ENCODE data around the gene GPR146. TPM values are rescaled to one million over a fixed set of nuclear protein-coding genes. Genes with fewer than 3 reads are reported as not detected.

GPR146 gene
- total and polyA plus RNA-seq, 2 of the 13 experiments (the other 11 are each of a cell fraction or from before 2014, with no cell fraction given), result 2.0 to 15.9 TPM

DNA sequence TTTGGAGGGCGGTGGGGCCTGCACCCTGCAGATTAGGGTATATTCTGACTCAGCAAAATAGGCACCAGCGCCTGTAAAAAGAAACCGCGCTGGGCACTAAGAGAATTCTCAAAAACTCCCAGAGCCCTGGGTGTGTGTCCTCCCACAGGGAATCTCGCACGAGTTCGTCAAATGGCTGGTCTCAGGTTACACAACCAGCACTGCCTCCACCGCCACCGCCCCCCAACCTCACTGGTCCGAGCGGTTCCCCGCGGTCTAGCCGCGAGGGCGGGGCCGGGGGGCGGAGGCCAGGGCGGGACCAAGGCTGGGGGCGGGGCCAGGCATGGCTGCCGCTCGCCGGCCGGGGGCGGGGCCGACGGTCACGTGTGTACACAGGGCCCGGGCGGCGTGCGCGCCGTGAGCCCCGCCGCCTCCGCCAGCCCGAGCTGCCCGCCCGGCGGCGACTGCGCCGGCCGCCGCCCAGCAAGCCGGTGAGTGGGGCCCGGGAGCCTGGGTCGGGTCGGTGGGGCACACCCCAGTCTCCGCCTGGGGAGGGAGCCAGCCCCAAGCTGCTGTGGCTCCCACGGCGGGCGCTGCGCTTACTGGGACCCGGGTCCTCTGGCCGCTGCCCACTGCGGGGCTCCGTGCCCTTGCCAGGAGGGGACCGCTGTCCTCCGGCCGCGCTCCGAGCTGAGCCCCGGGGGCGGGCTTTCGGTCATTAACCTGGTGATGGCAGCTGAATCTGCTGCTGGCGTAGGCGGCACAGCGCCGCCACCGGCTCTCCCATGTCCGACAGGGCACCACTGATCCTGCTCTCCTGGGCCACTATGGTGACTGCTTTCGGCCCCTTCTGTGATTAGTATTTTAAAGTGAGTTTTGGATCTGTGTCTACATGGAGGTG, at the start of gene GPR146 (continued):
- TF ChIP-seq, protein P1, sequence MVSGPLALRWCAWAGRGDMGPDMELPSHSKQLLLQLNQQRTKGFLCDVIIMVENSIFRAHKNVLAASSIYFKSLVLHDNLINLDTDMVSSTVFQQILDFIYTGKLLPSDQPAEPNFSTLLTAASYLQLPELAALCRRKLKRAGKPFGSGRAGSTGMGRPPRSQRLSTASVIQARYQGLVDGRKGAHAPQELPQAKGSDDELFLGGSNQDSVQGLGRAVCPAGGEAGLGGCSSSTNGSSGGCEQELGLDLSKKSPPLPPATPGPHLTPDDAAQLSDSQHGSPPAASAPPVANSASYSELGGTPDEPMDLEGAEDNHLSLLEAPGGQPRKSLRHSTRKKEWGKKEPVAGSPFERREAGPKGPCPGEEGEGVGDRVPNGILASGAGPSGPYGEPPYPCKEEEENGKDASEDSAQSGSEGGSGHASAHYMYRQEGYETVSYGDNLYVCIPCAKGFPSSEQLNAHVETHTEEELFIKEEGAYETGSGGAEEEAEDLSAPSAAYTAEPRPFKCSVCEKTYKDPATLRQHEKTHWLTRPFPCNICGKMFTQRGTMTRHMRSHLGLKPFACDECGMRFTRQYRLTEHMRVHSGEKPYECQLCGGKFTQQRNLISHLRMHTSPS (CRISPR knock-in tag; IDR thresholded peaks at IDR 0.05; ENCODE audit: low read depth), result no peak
- TF ChIP-seq ERF (CRISPR knock-in tag; IDR thresholded peaks at IDR 0.05) (no peak; the same call in 1 of the 2 replicates), HNRNPK (IDR thresholded peaks at IDR 0.05; ENCODE audit: low read depth, low read length, poor library complexity, severe bottlenecking) (no peak), KMT2B (CRISPR knock-in tag; IDR thresholded peaks at IDR 0.05) (no peak), KAT8 (CRISPR knock-in tag; IDR thresholded peaks at IDR 0.05) (peak; percentile 71; the same call in 1 of the 2 replicates), REXO4 (CRISPR knock-in tag; IDR thresholded peaks at IDR 0.05; ENCODE audit: borderline replicate concordance) (no peak), HNF4G (IDR thresholded peaks at IDR 0.05; ENCODE audit: borderline replicate concordance, low read depth, low read length) (no peak), HNF4G (CRISPR knock-in tag; IDR thresholded peaks at IDR 0.05; ENCODE audit: borderline replicate concordance, low read depth) (no peak), SOX13 (IDR thresholded peaks at IDR 0.05) (no peak), SOX13 (CRISPR knock-in tag; conservative IDR thresholded peaks at IDR 0.05 in 1 of 2, IDR thresholded peaks at IDR 0.05 in 1 of 2) (no peak; a peak in 1 of 4 replicates), ZNF883 (CRISPR knock-in tag; IDR thresholded peaks at IDR 0.05; ENCODE audit: not compliant biosample characterization) (no peak), ZFP37 (CRISPR knock-in tag; IDR thresholded peaks at IDR 0.05; ENCODE audit: borderline replicate concordance) (no peak), MIER2 (CRISPR knock-in tag; IDR thresholded peaks at IDR 0.05) (no peak), ZNF556 (CRISPR knock-in tag; IDR thresholded peaks at IDR 0.05; ENCODE audit: borderline replicate concordance) (no peak; the same call in 1 of the 2 replicates), JUND (CRISPR knock-in tag; IDR thresholded peaks at IDR 0.05) (no peak)
- TF ChIP-seq, protein P2, sequence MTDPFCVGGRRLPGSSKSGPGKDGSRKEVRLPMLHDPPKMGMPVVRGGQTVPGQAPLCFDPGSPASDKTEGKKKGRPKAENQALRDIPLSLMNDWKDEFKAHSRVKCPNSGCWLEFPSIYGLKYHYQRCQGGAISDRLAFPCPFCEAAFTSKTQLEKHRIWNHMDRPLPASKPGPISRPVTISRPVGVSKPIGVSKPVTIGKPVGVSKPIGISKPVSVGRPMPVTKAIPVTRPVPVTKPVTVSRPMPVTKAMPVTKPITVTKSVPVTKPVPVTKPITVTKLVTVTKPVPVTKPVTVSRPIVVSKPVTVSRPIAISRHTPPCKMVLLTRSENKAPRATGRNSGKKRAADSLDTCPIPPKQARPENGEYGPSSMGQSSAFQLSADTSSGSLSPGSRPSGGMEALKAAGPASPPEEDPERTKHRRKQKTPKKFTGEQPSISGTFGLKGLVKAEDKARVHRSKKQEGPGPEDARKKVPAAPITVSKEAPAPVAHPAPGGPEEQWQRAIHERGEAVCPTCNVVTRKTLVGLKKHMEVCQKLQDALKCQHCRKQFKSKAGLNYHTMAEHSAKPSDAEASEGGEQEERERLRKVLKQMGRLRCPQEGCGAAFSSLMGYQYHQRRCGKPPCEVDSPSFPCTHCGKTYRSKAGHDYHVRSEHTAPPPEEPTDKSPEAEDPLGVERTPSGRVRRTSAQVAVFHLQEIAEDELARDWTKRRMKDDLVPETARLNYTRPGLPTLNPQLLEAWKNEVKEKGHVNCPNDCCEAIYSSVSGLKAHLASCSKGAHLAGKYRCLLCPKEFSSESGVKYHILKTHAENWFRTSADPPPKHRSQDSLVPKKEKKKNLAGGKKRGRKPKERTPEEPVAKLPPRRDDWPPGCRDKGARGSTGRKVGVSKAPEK (CRISPR knock-in tag; IDR thresholded peaks at IDR 0.05; ENCODE audit: borderline replicate concordance), result no peak
- TF ChIP-seq, protein P3, sequence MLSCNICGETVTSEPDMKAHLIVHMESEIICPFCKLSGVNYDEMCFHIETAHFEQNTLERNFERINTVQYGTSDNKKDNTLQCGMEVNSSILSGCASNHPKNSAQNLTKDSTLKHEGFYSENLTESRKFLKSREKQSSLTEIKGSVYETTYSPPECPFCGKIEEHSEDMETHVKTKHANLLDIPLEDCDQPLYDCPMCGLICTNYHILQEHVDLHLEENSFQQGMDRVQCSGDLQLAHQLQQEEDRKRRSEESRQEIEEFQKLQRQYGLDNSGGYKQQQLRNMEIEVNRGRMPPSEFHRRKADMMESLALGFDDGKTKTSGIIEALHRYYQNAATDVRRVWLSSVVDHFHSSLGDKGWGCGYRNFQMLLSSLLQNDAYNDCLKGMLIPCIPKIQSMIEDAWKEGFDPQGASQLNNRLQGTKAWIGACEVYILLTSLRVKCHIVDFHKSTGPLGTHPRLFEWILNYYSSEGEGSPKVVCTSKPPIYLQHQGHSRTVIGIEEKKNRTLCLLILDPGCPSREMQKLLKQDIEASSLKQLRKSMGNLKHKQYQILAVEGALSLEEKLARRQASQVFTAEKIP (CRISPR knock-in tag; IDR thresholded peaks at IDR 0.05; ENCODE audit: borderline replicate concordance), result no peak
- TF ChIP-seq, protein P4, sequence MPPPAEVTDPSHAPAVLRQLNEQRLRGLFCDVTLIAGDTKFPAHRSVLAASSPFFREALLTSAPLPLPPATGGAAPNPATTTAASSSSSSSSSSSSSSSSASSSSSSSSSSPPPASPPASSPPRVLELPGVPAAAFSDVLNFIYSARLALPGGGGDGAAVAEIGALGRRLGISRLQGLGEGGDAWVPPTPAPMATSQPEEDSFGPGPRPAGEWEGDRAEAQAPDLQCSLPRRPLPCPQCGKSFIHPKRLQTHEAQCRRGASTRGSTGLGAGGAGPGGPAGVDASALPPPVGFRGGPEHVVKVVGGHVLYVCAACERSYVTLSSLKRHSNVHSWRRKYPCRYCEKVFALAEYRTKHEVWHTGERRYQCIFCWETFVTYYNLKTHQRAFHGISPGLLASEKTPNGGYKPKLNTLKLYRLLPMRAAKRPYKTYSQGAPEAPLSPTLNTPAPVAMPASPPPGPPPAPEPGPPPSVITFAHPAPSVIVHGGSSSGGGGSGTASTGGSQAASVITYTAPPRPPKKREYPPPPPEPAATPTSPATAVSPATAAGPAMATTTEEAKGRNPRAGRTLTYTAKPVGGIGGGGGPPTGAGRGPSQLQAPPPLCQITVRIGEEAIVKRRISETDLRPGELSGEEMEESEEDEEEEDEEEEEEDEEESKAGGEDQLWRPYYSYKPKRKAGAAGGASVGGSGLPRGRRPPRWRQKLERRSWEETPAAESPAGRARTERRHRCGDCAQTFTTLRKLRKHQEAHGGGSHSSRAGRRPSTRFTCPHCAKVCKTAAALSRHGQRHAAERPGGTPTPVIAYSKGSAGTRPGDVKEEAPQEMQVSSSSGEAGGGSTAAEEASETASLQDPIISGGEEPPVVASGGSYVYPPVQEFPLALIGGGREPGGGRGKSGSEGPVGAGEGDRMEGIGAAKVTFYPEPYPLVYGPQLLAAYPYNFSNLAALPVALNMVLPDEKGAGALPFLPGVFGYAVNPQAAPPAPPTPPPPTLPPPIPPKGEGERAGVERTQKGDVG (CRISPR knock-in tag; IDR thresholded peaks at IDR 0.05; ENCODE audit: borderline replicate concordance), result no peak

All from HepG2 (cell line).